ENCODE data around the gene ITPR2. TPM values are rescaled to one million over a fixed set of nuclear protein-coding genes. Genes with fewer than 3 reads are reported as not detected.
"Not testable (repeated sequence)": the region's sequence is repeated elsewhere in the genome, so short reads cannot be mapped to it uniquely, and the experiment has no call there.

The ITPR2 gene
- polyA plus RNA-seq, 4 donors = 11.0 to 15.3 (median 14.6) TPM

GRCh38 chr12:26795910-26796309 lies 37.1 kb downstream of the ITPR2 start:
- no peak for DNase-seq (ENCODE audit: low read depth in 4 of 4, low spot score in 2 of 4)

DNA sequence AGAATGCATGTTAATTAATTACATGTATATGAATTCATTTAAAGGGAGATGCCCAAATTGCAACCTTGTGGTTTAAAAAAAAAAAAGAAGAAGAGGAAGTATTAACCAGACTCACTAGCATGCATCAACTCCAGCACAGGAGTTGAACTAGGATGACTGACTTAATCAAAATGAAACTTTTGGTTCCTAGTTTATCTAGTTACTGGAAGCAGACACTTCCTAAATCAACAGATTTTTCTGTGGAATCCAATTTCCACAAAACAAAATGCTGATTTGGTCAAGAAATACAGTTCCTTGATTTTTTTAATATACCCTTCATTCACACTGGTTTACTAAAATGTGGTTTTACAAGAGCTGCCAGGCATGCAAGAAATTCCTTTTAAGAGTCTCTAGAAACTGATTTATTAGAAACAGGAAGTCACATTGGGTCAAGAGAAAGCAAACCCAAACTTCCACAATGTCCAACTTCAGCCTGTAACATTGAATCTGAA lies 41.6 kb downstream of the ITPR2 start:
- no peak for DNase-seq (ENCODE audit: low read depth in 4 of 4, low spot score in 2 of 4)

DNA sequence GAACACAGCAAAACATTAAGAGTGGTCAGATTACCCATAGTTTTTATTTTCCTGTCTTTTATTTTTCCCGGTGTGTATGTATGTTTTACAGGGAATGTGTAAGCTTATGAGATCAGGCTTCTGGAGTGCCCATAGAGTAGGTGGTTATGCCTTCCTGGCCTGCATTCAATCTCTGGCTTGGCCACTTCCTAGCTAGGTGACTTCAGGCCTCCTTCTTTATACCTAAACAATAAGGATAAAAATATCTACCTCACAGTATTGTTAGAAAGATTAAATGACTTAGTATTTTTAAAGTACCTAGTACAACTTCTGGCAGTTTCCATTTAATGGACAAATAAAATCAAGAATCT lies 42.4 kb downstream of the ITPR2 start:
- DNase-seq (ENCODE audit: low read depth in 4 of 4, low spot score in 2 of 4) = no peak

DNA sequence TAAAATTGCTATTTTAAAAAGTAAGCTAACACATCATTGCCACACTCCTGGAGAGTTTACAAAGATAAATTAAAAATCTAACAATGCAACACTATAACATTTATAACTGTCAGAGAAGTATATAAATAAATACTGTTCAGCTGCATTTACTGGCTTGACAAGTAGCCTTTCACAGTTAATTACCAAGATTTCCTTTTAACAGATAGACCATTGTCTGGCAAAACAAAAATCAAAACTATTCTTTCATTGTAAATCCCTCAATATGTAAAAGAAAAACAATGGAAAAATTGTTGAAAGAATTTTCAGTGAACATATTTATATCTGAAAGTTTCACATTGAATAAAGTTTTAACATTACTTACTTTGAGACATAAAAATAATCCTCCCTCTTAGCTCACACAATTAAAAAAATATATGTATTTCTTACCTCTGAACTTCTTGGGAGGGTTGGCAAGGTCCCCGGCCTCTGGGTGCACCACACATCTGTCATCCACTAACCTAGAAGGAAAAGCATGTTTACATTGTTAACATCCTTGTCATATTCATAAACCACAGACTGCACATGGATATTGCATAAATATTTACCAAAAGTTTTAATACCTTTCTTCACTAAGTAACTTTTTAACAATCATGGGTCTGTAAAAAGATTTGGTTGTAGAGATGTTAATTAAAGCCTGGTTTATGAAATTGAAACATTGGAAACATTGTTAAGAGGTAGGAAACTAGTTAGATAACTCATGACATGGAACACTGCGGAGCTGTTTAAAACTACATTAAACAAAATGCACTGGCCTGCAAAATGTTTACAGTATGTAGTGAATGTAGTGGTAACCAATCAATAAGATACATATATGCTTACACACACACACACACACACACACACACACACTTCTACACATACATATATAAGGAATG lies 43.0 kb downstream of the ITPR2 start:
- no peak for DNase-seq (ENCODE audit: low read depth in 4 of 4, low spot score in 2 of 4)

- no peak for DNase-seq (ENCODE audit: low read depth in 4 of 4, low spot score in 2 of 4)
These were observed 46.0 kb downstream of the ITPR2 start for GRCh38 chr12:26786865-26787514.

DNA sequence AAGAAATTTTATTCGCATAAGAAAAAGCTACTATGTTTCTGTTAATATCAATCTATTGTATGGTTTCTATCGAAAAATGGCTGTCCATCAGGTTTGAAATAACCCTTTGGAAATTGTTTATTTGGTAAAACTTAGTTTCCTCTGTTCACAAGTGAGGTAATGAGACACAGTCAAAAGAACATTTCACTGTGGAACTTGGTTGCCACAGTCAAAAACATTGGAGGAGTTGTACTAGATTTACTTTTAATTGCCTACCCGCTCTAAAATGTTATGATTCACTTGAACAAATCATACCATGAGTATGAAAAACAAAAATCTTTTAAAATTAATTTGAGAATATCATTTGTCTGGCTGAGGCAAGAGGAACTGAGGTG lies 46.5 kb downstream of the ITPR2 start:
- no peak for DNase-seq (ENCODE audit: low read depth in 4 of 4, low spot score in 2 of 4)

DNA sequence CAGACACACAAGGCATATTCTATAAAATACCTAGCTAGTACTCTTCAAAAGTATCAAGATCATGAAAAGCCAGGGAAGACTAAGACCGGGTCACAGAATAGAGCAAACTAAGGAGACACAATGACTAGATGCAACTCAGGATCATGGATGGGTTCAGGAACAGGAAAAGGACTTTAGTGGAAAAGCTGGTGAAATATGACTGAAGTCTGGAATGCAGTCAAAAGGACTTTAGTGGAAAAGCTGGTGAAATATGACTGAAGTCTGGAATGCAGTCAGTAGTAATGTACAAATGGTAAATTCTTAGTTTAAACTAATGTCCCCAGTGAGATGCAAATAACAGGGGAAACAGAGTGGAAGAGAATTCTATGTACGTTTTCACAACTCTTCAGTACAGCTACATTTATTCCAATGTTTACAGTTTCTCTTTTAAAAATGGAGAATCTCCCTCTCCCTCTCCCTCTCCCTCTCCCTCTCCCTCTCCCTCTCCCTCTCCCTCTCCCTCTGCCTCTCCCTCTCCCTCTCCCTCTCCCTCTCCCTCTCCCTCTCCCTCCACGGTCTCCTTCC lies 49.1 kb downstream of the ITPR2 start:
- not testable (repeated sequence) for DNase-seq (ENCODE audit: low read depth in 4 of 4, low spot score in 2 of 4)

DNA sequence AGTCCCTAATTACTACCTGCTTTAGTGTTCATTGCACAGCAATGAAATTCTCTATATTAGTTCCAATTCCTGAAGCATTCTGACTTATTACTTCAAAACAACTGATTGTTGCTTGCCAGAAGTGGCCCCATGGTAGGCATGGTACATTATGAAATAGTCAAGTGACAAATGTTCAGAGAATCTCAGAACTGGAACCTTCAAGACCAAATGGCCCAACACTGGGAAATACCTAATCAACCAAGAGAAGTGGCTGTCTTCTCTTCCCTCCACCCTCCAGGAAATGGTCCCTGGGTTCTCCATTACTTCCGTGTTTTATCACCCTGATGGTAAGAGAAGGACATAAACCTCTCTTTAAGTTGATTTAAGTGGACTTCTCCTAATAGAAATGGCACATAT lies 49.9 kb downstream of the ITPR2 start:
- DNase-seq (ENCODE audit: low read depth in 4 of 4, low spot score in 2 of 4) = no peak

DNA sequence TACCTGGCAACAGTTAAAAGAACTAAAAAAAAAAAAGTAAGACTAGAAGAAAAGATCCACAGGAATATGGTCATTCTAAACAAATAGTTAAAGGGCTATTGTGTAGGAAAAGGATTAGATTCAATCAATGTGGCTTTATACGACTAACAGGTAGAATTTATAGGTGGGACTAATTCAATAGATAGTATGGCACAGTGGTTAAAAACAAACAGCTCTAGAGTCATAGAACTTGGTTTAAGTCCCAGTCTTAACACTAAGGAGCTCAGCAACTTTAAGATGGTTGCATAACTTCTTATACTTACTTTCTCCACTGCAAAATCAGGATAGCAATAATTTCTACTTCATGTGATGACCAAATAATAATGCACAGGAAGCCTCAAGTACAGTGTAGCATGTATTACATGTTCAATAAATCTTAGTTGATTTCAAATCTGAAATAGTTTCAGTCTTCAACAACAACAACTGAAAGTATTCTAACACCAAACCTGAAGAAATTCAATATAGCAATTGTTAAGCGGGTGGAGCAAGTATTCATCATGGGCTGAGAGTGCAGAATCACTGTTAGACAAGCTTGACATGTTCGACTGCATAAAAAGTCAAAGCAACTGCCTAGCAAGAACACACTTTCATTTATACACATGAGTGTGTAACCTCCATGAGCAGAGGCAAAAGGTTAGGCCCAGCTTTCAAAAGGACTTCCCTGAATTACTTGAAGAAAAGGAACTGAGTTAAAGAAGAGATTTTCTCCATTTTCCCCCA lies 50.4 kb downstream of the ITPR2 start:
- no peak for DNase-seq (ENCODE audit: low read depth in 4 of 4, low spot score in 2 of 4)

GRCh38 chr12:26780656-26781055 lies 52.3 kb downstream of the ITPR2 start:
- not testable (repeated sequence) for DNase-seq (ENCODE audit: low read depth in 4 of 4, low spot score in 2 of 4)

DNA sequence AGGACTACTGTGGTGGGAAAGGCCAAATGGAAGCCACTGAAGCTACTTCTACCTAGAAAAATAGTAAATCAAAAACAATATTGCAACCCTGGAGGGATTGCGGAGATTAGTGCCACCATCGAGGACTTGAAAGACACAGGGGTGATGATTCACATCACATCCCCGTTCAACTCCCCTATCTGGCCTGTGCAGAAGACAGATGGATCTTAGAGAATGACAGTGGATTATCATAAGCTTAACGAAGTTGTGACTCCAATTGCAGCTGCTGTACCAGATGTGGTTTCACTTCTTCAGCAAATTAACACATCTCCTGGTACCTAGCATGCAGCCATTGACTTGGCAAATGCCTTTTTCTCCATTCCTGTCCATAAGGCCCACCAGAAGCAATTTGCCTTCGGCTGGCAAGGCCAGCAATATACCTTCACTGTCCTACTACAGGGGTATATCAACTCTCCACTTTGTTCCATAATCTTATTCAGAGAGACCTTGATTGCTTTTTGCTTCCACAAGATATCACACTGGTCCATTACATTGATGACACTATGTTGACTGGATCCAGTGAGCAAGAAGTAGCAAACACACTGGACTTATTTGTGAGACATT lies 54.7 kb downstream of the ITPR2 start:
- not testable (repeated sequence) for DNase-seq (ENCODE audit: low read depth in 4 of 4, low spot score in 2 of 4)

DNA sequence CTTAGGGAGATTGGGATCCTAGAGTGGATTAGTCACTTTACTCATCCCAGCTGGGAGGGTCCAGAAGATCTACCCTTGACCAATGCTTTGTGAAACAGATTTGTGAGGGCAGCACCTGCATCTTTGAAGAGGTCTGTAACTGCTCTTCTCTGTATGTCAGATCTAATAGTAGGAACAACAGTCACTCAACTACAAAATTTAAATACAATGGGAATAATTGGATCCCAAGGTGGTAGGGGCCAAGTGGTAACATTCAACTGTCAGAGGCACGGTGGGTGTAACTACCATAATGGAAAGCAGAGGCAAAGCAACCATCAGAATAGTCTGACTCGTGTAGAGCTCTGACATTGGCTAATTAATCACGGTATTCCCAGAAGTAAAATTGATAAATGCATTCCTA lies 55.8 kb downstream of the ITPR2 start:
- no peak for DNase-seq (ENCODE audit: low read depth in 4 of 4, low spot score in 2 of 4)

DNA sequence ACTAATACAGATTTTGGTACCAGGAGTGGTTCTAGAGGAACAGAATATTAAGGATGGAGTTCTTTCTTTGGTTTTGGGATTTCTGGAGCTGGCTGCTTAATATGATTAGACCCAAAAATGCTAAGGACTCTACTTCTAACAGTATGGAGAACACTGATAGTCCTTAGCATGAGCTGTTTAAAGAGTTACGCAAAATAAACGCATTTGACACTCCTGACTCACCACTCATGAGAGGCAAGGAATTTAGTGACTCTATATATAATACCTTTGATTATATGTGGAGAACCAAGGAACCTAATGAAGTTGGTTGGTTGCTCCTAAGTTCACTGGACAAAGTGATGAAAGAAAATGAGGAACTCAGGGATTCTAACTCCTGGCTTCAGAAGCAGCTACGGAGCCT lies 57.0 kb downstream of the ITPR2 start:
- DNase-seq (ENCODE audit: low read depth in 4 of 4, low spot score in 2 of 4) = not testable (repeated sequence)

DNA sequence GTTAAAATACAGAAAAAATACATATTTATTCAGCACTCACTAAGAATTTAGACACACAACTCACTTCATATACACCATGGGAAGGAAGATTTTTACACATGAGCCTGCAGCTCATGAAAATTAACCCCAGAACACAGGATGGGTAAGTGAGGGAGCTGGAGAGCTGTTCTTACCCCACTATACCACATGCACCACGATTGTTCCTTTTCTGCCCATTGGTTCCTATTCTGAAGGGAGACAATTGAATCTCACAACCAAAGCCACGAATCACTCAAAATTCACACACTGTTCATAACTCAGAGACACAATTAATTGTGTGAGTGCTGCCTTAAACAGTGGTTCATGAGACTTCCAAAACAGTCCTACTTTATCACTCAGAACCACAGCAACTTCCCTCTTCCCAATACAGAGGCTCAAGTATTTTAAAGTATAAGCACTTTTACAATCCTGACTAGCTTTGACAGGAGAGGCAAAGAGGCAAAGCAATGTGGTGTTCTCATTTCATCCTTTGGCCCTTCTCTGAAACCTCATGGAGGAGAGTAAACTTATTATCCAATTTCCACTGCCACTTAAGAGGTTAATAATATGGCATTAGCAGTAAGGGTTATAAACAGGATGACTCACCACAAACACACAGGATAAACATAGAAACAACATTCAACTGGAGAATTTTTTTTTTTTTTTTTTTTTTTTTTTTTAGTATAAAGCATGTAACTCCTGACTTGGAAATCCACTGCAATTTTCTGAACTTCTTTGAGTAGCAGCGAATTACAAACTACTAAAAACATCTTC lies 59.5 kb downstream of the ITPR2 start:
- no peak for DNase-seq (ENCODE audit: low read depth in 4 of 4, low spot score in 2 of 4)

DNA sequence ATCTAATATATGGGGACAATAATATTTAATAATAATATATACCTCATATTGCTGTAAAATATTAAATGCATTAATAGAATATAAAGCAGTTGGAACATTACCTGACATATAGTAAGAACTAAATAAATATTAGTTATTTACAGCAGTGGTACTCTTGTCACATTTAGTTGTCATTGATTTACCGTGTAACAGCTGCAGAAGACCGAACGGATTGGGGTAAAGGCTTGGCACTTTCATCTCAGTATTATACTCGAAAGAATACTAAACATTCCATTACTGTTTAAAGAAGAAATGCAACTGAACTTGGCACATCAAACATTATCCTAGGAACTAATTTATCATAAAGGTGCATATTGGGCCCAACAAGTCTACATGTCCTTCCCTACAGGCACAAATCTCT lies 61.1 kb downstream of the ITPR2 start:
- DNase-seq (ENCODE audit: low read depth in 4 of 4, low spot score in 2 of 4) = no peak

DNA sequence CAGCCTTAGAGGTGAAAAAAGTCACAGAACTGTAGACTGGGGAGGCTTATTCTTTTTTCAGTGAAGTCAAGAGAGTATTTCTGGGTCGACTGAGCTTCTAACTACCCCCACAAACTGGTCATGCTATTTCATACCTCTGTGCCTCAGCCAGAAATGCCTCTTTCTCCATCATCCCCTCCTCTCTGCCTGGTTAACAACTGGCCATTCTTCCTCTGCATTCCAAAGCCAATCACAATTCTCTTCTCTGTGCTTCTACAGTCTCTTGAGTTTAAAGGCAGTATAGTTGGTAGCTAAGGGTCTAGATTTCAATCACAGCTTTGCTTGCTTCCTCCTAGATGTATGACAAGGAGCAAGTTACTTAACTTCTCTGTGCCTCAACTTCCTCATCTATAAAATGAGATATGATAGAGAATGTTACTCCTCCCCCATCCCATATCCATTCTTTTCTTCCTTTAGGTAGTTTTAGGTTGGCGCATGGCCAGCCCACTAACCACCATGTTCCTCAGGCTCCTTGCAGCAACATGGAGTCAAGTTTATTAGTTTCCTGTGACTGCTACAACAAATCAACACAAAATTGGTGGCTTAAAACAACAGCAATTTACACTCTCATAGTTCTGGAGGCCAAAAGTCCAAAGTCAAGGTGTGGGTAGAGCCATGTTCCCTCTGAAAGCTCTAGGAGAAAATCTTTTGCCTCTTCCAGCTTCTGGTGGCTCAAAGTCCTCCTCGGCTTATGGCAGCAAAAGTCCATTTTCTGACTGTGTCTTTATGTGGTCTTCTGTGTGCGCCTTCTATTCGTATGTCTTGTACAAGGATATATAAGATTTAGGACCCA lies 62.5 kb downstream of the ITPR2 start:
- no peak for DNase-seq (ENCODE audit: low read depth in 4 of 4, low spot score in 2 of 4)

DNA sequence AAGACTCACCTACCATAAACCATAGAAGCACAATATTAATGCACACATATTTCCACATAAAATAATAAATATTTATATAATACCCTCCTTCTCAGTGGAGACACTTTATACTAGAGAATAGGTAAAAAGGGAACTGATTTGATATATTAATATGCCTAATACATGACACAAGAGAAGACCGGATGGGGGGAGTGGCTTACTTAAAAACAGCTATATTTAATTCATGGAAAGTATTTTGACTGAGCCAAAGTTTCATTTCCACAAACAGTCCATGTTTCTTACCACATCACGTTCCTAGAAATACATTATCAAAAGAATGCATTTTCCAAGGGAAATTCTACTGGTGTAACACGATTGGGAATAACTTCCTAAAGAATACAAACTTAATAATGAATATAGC lies 63.4 kb downstream of the ITPR2 start:
- no peak for DNase-seq (ENCODE audit: low read depth in 4 of 4, low spot score in 2 of 4)

GRCh38 chr12:26768611-26769603 lies 64.1 kb downstream of the ITPR2 start:
- DNase-seq (ENCODE audit: low read depth in 4 of 4, low spot score in 2 of 4) = no peak

Data from left renal cortex interstitium (tissue), 4 donors.